GM12878 (cell line): ENCODE results near the gene MOBP. TPM values are rescaled to one million over a fixed set of nuclear protein-coding genes. Genes with fewer than 3 reads are reported as not detected.

Source experiments
- ATAC-seq: fragments of 200-7000 bp; cut with Tn5 transposase; 3 replicates; pipeline ENCODE4 v1.9.1; 2020; ENCODE audit warnings: mild to moderate bottlenecking, moderate library complexity
- BruUV-seq: library from RNA; stranded (reverse); fragments of 400-500 nt; replicated peaks from 2 replicates; lab custom pipeline; 2021; lab: Mats Ljungman, UMichigan
- CTCF ChIA-PET: fragments of 300-600 bp; sonication (Branson Sonifier 250); formaldehyde crosslinking; extraction: SDS; loops from one replicate; lab custom pipeline; 2021; ENCODE audit warnings: inconsistent platforms; lab: Yijun Ruan, JAX
- POLR2A ChIA-PET: fragments of 350-600 bp; formaldehyde crosslinking; extraction: SDS; loops from one replicate; lab custom pipeline; 2021; ENCODE audit warnings: inconsistent platforms; lab: Charles Lee
- RAD21 ChIA-PET: fragments of 300-600 bp; sonication (Branson Sonifier 250); formaldehyde crosslinking; loops from one replicate; lab custom pipeline; 2023; ENCODE audit warnings: antibody characterized with exemption; ENCODE audit not compliant: unreplicated experiment; lab: Charles Lee
- SMC1A ChIA-PET: fragments of 300-600 bp; sonication (Branson Sonifier 250); formaldehyde crosslinking; loops from one replicate; lab custom pipeline; 2023; ENCODE audit not compliant: unreplicated experiment, uncharacterized antibody; lab: Charles Lee
- DNase-seq: peaks from one replicate; pipeline ENCODE4 v3.0.0-alpha.2; 2011; ENCODE audit warnings: low read depth, low spot score
- FAIRE-seq: peaks from 3 replicates; lab custom pipeline; 2011; peaks lifted over from hg19 to GRCh38; lab: Jason Lieb, UNC
- H2AFZ ChIP-seq: 2 replicates; pipeline ENCODE4 v1.6.0; 2011; ENCODE audit warnings: low read depth, low read length, control low read depth; ENCODE audit not compliant: control insufficient read depth
- H3K27ac ChIP-seq: 2 replicates; pipeline ENCODE4 v1.5.1; 2011; ENCODE audit warnings: control low read depth; ENCODE audit not compliant: control insufficient read depth, insufficient read depth
- H3K27me3 ChIP-seq, 2 experiments: replicated peaks in 1 of 2; 2 replicates each; pipeline versions ENCODE4 v1.6.0 to v1.6.1; 2011; ENCODE audit warnings: low read length in 1 of 2; ENCODE audit not compliant: control insufficient read depth in 2 of 2, insufficient read depth in 2 of 2
- H3K36me3 ChIP-seq, 2 experiments: 2 replicates each; pipeline ENCODE4 v1.5.1; 2011; ENCODE audit warnings: low read length in 1 of 2; ENCODE audit not compliant: control insufficient read depth in 2 of 2, insufficient read depth in 2 of 2
- H3K4me1 ChIP-seq: 2 replicates; pipeline ENCODE4 v1.6.1; 2011; ENCODE audit warnings: mild to moderate bottlenecking, low read length, moderate library complexity, mixed read lengths; ENCODE audit not compliant: control insufficient read depth, insufficient read depth
- H3K4me2 ChIP-seq: 2 replicates; pipeline ENCODE4 v1.6.0; 2011; ENCODE audit warnings: control low read depth; ENCODE audit not compliant: control insufficient read depth, insufficient read depth
- H3K4me3 ChIP-seq: fragments of 200-600 bp; sonication (generic); 2 replicates; pipeline ENCODE4 v1.5.1; 2016
- H3K79me2 ChIP-seq: 2 replicates; pipeline ENCODE4 v1.6.0; 2011; ENCODE audit warnings: low read length; ENCODE audit not compliant: control insufficient read depth, insufficient read depth
- H3K9ac ChIP-seq: 2 replicates; pipeline ENCODE4 v1.8.0; 2011; ENCODE audit warnings: low read length, control low read depth, mixed read lengths; ENCODE audit not compliant: control insufficient read depth, insufficient read depth
- H3K9me3 ChIP-seq: replicated peaks from 3 replicates; pipeline ENCODE4 v1.5.1; 2011; ENCODE audit warnings: mild to moderate bottlenecking, low read length; ENCODE audit not compliant: control insufficient read depth, insufficient read depth
- H4K20me1 ChIP-seq: 2 replicates; pipeline ENCODE4 v1.6.0; 2011; ENCODE audit not compliant: control insufficient read depth, insufficient read depth
- BHLHE40 ChIP-seq, 2 experiments: fragments of 450-650 bp in 1 of 2; IDR thresholded peaks; 2 replicates each; pipeline ENCODE4 v1.6.1; 2011 to 2017; ENCODE audit warnings: low read depth in 2 of 2, borderline replicate concordance in 1 of 2, improper control_type of control experiment in 1 of 2, low read length in 1 of 2, mild to moderate bottlenecking in 1 of 2
- CREB1 ChIP-seq: IDR thresholded peaks from 2 replicates; pipeline ENCODE4 v1.6.1; 2012; ENCODE audit warnings: low read depth, mild to moderate bottlenecking, inconsistent platforms
- EZH2 ChIP-seq: IDR thresholded peaks from 2 replicates; pipeline ENCODE4 v1.6.1; 2012; ENCODE audit warnings: low read depth, mild to moderate bottlenecking, control low read depth, inconsistent platforms, low read length, borderline replicate concordance; ENCODE audit not compliant: control insufficient read depth
- HDGF ChIP-seq: fragments of 450-650 bp; IDR thresholded peaks from 2 replicates; pipeline ENCODE4 v1.6.1; 2016; ENCODE audit warnings: antibody characterized with exemption
- JUND ChIP-seq: IDR thresholded peaks from 2 replicates; pipeline ENCODE4 v1.6.1; 2012; ENCODE audit warnings: low read depth, mild to moderate bottlenecking, low read length, improper control_type of control experiment, moderate library complexity
- NKRF ChIP-seq: fragments of 450-650 bp; conservative IDR thresholded peaks from 2 replicates; pipeline ENCODE4 v1.6.1; 2017; ENCODE audit warnings: mild to moderate bottlenecking, moderate library complexity
- RAD21 ChIP-seq: IDR thresholded peaks from 2 replicates; pipeline ENCODE4 v1.6.1; 2011; ENCODE audit warnings: mild to moderate bottlenecking, low read depth, low read length, moderate library complexity; ENCODE audit not compliant: insufficient read depth
- SKIL ChIP-seq: fragments of 450-650 bp; IDR thresholded peaks from 2 replicates; pipeline ENCODE4 v1.6.1; 2017; ENCODE audit warnings: mild to moderate bottlenecking, low read depth, inconsistent platforms; ENCODE audit not compliant: poor library complexity, severe bottlenecking
- YBX1 ChIP-seq: fragments of 450-650 bp; IDR thresholded peaks from 2 replicates; pipeline ENCODE4 v1.6.1; 2016; ENCODE audit warnings: antibody characterized with exemption
- WGBS: methylation state at CpG from one replicate; pipeline ENCODE4 v1.1.6; 2016; ENCODE audit warnings: low lambda C conversion rate; ENCODE audit not compliant: insufficient replicate concordance, insufficient coverage; ENCODE audit errors: missing lambda C conversion rate; 5-methylcytosine and 5-hydroxymethylcytosine counted together
- in situ Hi-C: fragments of 300-500 bp; cut with MboI; formaldehyde crosslinking; loops from 9 replicates; pipeline ENCODE4 v1.14.3; 2018; ENCODE audit warnings: mixed read lengths
- intact Hi-C: fragments of 100-400 bp; cut with micrococcal nuclease; formaldehyde crosslinking; loops from one replicate; pipeline ENCODE4 v1.14.2; 2022; ENCODE audit not compliant: unreplicated experiment
- polyA plus RNA-seq, 11 experiments: library from polyadenylated mRNA; depleted of rRNA in 4 of 11; unstranded in 6 of 11; stranded (reverse) in 5 of 11; fragments of >200 nt; fragmentation: Nextera tagmentation in 4 of 11; fragmentation: Illumina TruSeq in 1 of 11; extraction: Ambion mirVana in 4 of 11; extraction: Trizol in 1 of 11; gene quantifications; 1 replicate in 1 of 11; 2 replicates in 10 of 11; pipeline versions ENCODE4 v1.2.1 to v1.2.3, GENCODE V29; 2011 to 2016; ENCODE audit warnings: inconsistent platforms in 2 of 11, missing spikeins in 2 of 11, low read depth in 1 of 11
- total RNA-seq, 4 experiments: library from RNA; depleted of rRNA in 3 of 4; stranded (reverse); fragments of >200 nt in 3 of 4; fragmentation: Illumina TruSeq in 1 of 4; extraction: Trizol in 1 of 4; gene quantifications; 2 replicates each; pipeline versions ENCODE4 v1.2.1 to v1.2.3, GENCODE V29; 2013 to 2021
- TF ChIP-seq, protein P1 (sequence below), 3 experiments: IDR thresholded peaks in 2 of 3; conservative IDR thresholded peaks in 1 of 3; 2 replicates each; pipeline ENCODE4 v1.5.1; 2011; ENCODE audit warnings: low read depth in 3 of 3, low read length in 3 of 3, mild to moderate bottlenecking in 3 of 3, control low read depth in 2 of 3, moderate library complexity in 2 of 3, inconsistent platforms in 1 of 3, mixed read lengths in 1 of 3; ENCODE audit not compliant: control insufficient read depth in 2 of 3, insufficient read depth in 1 of 3; ENCODE audit errors: extremely low read depth in 1 of 3
- TF ChIP-seq, protein P2 (sequence below): fragments of 450-650 bp; IDR thresholded peaks from 2 replicates; pipeline ENCODE4 v1.6.1; 2017; ENCODE audit warnings: antibody characterized with exemption, mild to moderate bottlenecking, moderate library complexity

Gene MOBP
- total and polyA plus RNA-seq, 10 of the 15 experiments (the other 5 are each of a cell fraction or from before 2014, with no cell fraction given) = 0.04 to 0.09 (median 0.08) TPM; not detected in 5

GRCh38 chr3:39528844-39529243, 61.4 kb downstream of the MOBP start:
- ATAC-seq = no peak
- no peaks in the 10 kb centered on the region for H3K4me1 ChIP-seq
- no peak overlapping the region for H3K9ac ChIP-seq
- in situ Hi-C loops = no loop called here
- H3K27me3 ChIP-seq = no peaks in the 10 kb centered on the region; a peak in 1 of 4 replicates
- no peak overlapping the region for H3K4me3 ChIP-seq
- no TSS peak for BruUV-seq
- RAD21 ChIA-PET = no interaction called here
- no peak for TF ChIP-seq NKRF
- TF ChIP-seq EZH2 = no peak
- TF ChIP-seq, protein P1, sequence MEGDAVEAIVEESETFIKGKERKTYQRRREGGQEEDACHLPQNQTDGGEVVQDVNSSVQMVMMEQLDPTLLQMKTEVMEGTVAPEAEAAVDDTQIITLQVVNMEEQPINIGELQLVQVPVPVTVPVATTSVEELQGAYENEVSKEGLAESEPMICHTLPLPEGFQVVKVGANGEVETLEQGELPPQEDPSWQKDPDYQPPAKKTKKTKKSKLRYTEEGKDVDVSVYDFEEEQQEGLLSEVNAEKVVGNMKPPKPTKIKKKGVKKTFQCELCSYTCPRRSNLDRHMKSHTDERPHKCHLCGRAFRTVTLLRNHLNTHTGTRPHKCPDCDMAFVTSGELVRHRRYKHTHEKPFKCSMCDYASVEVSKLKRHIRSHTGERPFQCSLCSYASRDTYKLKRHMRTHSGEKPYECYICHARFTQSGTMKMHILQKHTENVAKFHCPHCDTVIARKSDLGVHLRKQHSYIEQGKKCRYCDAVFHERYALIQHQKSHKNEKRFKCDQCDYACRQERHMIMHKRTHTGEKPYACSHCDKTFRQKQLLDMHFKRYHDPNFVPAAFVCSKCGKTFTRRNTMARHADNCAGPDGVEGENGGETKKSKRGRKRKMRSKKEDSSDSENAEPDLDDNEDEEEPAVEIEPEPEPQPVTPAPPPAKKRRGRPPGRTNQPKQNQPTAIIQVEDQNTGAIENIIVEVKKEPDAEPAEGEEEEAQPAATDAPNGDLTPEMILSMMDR (IDR thresholded peaks at IDR 0.05 in 2 of 3, conservative IDR thresholded peaks at IDR 0.05 in 1 of 3; ENCODE audit: control insufficient read depth in 2 of 3, extremely low read depth in 1 of 3, insufficient read depth in 1 of 3, low read depth in 3 of 3, low read length in 3 of 3) = no peak
- no peak for TF ChIP-seq HDGF
- no peak for TF ChIP-seq YBX1
- TF ChIP-seq JUND = no peak
- TF ChIP-seq BHLHE40 (IDR thresholded peaks at IDR 0.05; ENCODE audit: borderline replicate concordance in 1 of 2, low read depth in 2 of 2, low read length in 1 of 2) = no peak
- TF ChIP-seq SKIL = no peak
- no peak for TF ChIP-seq RAD21
- TF ChIP-seq, protein P2, sequence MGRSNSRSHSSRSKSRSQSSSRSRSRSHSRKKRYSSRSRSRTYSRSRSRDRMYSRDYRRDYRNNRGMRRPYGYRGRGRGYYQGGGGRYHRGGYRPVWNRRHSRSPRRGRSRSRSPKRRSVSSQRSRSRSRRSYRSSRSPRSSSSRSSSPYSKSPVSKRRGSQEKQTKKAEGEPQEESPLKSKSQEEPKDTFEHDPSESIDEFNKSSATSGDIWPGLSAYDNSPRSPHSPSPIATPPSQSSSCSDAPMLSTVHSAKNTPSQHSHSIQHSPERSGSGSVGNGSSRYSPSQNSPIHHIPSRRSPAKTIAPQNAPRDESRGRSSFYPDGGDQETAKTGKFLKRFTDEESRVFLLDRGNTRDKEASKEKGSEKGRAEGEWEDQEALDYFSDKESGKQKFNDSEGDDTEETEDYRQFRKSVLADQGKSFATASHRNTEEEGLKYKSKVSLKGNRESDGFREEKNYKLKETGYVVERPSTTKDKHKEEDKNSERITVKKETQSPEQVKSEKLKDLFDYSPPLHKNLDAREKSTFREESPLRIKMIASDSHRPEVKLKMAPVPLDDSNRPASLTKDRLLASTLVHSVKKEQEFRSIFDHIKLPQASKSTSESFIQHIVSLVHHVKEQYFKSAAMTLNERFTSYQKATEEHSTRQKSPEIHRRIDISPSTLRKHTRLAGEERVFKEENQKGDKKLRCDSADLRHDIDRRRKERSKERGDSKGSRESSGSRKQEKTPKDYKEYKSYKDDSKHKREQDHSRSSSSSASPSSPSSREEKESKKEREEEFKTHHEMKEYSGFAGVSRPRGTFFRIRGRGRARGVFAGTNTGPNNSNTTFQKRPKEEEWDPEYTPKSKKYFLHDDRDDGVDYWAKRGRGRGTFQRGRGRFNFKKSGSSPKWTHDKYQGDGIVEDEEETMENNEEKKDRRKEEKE = no peak
- TF ChIP-seq CREB1 = no peak
- TF ChIP-seq, all 136 proteins: peak for 0
- ChIA-PET SMC1A (no interaction called here), POLR2A (interaction anchor here (0.5 kb wide), 1 partner anchor 359 kb away, joined by 4 read pairs; no protein-coding TSS in a partner anchor), CTCF (interaction anchor here (0.7 kb wide), 1 partner anchor 55 kb away, joined by 4 read pairs; no protein-coding TSS in a partner anchor)
- no peaks in the 10 kb centered on the region; the same call in 2 of the 3 replicates for H3K9me3 ChIP-seq
- H3K27ac ChIP-seq = no peak overlapping the region
- no peak for DNase-seq
- H3K79me2 ChIP-seq = no peaks in the 10 kb centered on the region
- FAIRE-seq = no peak
- H2AFZ ChIP-seq = no peak overlapping the region
- no peak overlapping the region for H3K4me2 ChIP-seq
- 52% methylated on average over 4 of the region's 4 CpGs for WGBS
- H4K20me1 ChIP-seq = no peaks in the 10 kb centered on the region
- H3K36me3 ChIP-seq = no peaks in the 10 kb centered on the region
- intact Hi-C loops = no loop called here
